Measurements from ENCODE around the gene USP22. TPM values are rescaled to one million over a fixed set of nuclear protein-coding genes. Genes with fewer than 3 reads are reported as not detected.
"Not testable (repeated sequence)": the region's sequence is repeated elsewhere in the genome, so short reads cannot be mapped to it uniquely, and the experiment has no call there.

USP22 gene
- 378 TPM for total RNA-seq

DNA sequence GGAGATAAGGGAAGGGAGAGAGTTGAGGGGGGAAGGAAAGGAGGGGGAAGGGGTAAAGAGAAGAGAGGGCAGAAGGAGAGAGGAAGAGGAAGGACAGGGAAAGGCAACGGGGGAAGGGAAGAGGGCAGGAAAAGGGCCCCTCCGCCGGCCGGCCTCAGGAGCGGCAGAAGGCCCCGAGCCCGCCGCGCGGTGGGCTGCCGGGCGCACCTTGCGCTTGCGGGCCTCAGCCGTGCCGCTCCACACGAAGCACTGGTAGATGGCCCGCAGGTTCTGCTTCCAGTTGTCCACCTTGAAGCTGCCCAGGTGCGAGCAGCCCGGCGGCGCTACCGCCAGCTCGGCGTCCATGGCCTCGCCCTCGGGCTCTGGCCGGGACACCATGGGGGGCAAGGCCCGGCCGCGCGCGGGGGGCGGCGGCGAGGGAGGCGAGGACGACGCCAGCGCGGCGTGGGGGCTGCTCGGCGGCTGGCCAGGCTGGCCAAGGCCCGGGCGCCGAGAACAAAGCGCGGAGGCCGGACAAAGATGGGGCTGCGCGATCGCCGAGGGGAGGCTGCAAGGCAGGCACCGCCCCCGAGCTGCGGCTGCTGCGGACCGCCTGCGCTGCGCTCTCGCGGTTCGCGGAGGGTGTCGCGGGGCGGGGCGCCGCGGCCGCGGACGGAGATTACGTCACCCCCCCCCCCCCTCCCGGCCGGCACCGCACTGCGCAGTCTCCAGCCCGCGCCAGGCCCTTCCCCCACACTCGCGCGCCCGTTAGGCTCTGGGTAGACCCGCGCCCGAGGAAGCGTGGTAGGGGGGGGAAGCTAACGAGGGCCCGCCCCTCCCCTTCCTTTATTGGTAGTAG is at the start of gene USP22:
TSS of gene USP22 (minus strand) at position 554 of the 838 bp plus-strand sequence. CDS start at position 378, 176 bp downstream.
- FAIRE-seq (no peak), DNase-seq (ENCODE audit: low spot score in 2 of 2) (peak; percentile 90 to 93)

GRCh38 chr17:21090902-21091618 is 48.2 kb upstream of the USP22 start:
- DNase-seq (ENCODE audit: low spot score in 2 of 2) (no peak), FAIRE-seq (peak; percentile 76)

GRCh38 chr17:21089933-21090901 is 47.4 kb upstream of the USP22 start:
- no peak for FAIRE-seq

GRCh38 chr17:21089145-21089544 is 46.3 kb upstream of the USP22 start:
- DNase-seq (ENCODE audit: low spot score in 2 of 2) (no peak), FAIRE-seq (no peak)

More at GRCh38 chr17:21089933-21090901, 47.4 kb upstream of the USP22 start:
- DNase-seq (ENCODE audit: low spot score in 2 of 2) = no peak

- FAIRE-seq (no peak), DNase-seq (ENCODE audit: low spot score in 2 of 2) (no peak)
Measured at GRCh38 chr17:21085707-21086106, 42.9 kb upstream of the USP22 start.

GRCh38 chr17:21085280-21085679 is 42.5 kb upstream of the USP22 start:
- not testable (repeated sequence) for DNase-seq (ENCODE audit: low spot score in 2 of 2); FAIRE-seq

- DNase-seq (ENCODE audit: low spot score in 2 of 2) (no peak), FAIRE-seq (no peak)
Measured at GRCh38 chr17:21082001-21082436, 39.2 kb upstream of the USP22 start.

GRCh38 chr17:21079196-21079595 is 36.4 kb upstream of the USP22 start:
- DNase-seq (ENCODE audit: low spot score in 2 of 2) (no peak), FAIRE-seq (no peak)

DNA sequence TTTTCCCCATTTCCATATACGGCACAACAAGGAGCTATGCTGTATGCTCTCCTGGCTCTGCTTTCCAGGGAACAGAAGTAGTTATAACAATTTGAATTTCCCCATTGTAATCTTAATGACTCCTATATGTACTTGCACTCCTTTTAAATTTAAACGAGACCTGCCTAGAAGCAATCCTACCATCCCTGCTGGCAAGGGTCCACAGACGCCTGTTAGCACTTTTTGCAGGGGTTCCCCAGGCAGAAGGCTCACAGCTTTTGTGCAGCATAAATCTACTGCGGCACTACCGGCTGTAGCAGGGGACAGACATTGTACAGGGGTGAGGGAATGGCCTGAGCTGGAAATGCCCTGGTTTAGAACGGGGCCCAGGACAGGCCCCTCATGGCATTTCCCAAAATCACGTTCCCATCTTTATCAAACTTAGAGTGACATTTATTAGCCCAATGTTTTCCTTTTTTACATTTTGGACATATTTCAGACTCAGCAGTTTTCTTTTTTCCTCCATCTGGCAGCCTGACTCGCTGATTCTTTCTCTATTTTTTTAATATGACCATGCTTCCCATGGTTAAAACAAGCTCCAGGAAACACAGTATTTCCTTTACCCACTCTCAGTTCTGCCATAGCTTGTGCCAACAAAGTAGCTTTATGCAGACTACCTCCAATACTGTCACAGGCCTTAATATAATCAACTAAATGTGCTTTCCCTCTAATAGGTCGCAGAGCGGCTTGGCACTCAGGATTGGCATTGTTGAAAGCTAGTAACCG is 35.4 kb upstream of the USP22 start:
- DNase-seq (ENCODE audit: low spot score in 2 of 2) (no peak), FAIRE-seq (no peak)

- DNase-seq (ENCODE audit: low spot score in 2 of 2) (no peak), FAIRE-seq (no peak)
Measured at GRCh38 chr17:21077281-21077680, 34.5 kb upstream of the USP22 start.

DNA sequence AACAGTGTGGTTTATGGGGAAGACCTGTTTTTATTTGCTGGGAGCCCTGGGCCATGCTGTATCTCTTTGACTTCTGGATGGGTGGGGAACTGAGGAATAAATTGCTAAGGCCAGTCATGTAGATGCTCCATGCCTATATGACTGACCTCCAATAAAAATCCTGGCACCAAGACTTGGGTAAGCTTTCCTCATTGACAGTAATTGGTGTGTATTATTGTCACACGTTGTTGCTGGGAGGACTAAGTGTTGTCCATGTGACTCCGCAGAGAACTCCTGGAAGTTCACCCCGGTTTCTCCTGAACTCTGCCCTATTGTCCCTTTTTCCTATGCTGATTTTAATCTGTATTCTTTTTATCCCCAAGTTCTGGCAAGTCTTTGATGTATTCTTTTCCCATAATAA is 33.4 kb upstream of the USP22 start:
- no peak for FAIRE-seq
- peak in 1 of 2 donors; percentile 10 for DNase-seq (ENCODE audit: low spot score in 2 of 2)

DNA sequence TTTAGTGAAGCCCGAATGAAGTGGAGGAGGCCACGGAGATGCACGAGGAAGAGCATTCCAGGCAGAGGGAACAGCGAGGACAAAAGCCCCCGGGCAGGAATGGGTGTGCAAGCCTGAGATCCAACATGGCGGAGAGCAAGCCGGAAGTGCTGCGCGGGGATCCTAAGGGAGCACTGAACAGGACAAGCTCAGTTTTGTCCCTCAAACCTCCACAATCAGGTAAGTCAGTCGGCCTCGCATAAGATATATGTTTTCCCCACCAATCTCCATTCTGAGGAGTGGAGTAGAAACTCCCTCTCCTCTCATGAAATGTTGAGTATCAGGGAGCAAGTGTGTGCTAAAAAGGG is 32.9 kb upstream of the USP22 start:
- DNase-seq (ENCODE audit: low spot score in 2 of 2) = peak in 1 of 2 donors; percentile 26
- FAIRE-seq = no peak

- no peak for FAIRE-seq
- DNase-seq (ENCODE audit: low spot score in 2 of 2) = peak; percentile 14 to 24
Measured at GRCh38 chr17:21072745-21073197, 30.0 kb upstream of the USP22 start.

- FAIRE-seq (no peak), DNase-seq (ENCODE audit: low spot score in 2 of 2) (no peak)
Measured at GRCh38 chr17:21066394-21066793, 23.6 kb upstream of the USP22 start.

DNA sequence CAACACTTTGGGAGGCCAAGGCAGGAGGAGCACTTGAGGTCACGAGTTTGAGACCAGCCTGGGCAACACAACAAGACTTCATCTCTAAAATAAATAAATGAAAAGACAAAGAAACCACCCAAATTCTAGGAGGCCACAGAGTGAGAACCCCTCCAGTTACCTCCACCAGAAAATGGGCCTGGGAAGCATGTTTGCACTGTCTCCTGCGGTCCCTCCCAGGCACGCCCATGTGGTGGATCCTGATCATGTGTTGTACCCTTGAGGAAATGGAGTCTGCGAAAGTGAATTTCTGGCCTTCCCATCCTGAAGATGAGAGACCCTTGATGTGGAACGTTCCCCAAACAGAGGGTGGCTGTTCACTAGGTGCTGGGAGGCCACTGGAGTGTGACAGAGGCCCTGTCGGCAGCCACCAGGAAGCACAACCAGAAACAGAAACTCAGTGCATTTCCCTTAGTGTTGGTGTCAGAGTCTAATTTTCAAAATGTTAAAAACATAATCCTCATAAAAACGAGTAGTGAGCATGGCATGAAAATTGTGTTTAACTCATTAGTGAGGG is 19.2 kb upstream of the USP22 start:
- no peak for FAIRE-seq
- DNase-seq (ENCODE audit: low spot score in 2 of 2) = no peak

- FAIRE-seq = no peak
- DNase-seq (ENCODE audit: low spot score in 2 of 2) = no peak
Measured at GRCh38 chr17:21061158-21061835, 18.5 kb upstream of the USP22 start.

GRCh38 chr17:21059761-21060160 is 16.9 kb upstream of the USP22 start:
- DNase-seq (ENCODE audit: low spot score in 2 of 2) (no peak), FAIRE-seq (no peak)

DNA sequence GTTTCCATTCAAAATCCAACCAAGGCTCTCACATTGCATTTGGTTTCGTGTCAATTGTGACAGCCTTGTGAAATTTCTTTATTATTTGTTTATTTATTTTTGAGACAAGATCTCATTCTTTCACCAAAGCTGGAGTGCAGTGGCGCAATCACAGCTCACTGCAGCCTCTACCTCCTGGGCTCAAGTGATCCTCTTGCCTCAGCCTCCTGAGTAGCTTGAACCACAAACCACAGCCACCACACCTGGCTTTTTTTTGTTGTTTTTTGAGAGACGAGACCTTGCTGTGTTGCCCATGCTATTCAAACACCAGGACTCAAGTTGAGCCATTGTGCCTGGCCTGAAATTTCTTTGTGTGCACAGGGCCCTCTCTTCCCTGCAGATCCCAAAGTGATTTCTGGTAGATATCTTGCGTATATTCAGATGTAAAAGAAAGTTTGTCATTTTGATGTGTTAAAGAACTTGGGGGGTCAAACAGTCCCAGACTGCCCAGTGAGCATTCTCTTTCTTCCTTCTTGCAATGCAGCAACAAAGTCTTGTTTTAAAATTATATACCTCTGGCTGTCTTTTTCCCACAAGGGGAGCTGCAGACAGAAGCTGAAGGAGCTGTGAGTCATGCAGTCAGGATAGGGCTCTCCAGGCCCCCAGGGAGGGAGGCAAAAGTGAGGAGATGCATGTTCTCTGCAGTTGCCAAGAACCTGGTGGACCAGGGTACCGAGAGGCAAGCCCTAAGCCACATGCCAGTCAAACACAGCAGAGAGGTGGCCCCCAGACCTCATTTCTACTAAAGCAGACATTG is 15.5 kb upstream of the USP22 start:
- FAIRE-seq (no peak), DNase-seq (ENCODE audit: low spot score in 2 of 2) (no peak)
